SJSA1 (cell line): Measurements from ENCODE around the gene MAT2A. TPM values are rescaled to one million over a fixed set of nuclear protein-coding genes. Genes with fewer than 3 reads are reported as not detected.
A peak's percentile ranks its signal among the peaks of the same experiment; 100 is the strongest.
"Not testable (repeated sequence)": the region's sequence is repeated elsewhere in the genome, so short reads cannot be mapped to it uniquely, and the experiment has no call there.

Experiments used
- DNase-seq, 2 experiments: peaks; one replicate each; pipeline ENCODE4 v3.0.0-alpha.2; 2015 to 2020; ENCODE audit warnings: low spot score in 2 of 2, low read depth in 1 of 2
- H3K27ac ChIP-seq: fragments of 250-450 bp; sonication (Bioruptor Pico); 2 replicates; pipeline ENCODE4 v1.5.1; 2020; ENCODE audit warnings: mild to moderate bottlenecking, moderate library complexity
- H3K27me3 ChIP-seq: fragments of 250-450 bp; sonication (Bioruptor Pico); replicated peaks from 2 replicates; pipeline ENCODE4 v1.5.1; 2020; ENCODE audit warnings: mild to moderate bottlenecking, moderate library complexity
- H3K36me3 ChIP-seq: fragments of 250-450 bp; sonication (Bioruptor Pico); 2 replicates; pipeline ENCODE4 v1.5.1; 2020; ENCODE audit warnings: mild to moderate bottlenecking
- H3K4me1 ChIP-seq: fragments of 250-450 bp; sonication (Bioruptor Pico); replicated peaks from 2 replicates; pipeline ENCODE4 v1.6.1; 2021; ENCODE audit warnings: mild to moderate bottlenecking
- H3K4me3 ChIP-seq: fragments of 250-450 bp; sonication (Bioruptor Pico); 2 replicates; pipeline ENCODE4 v1.5.1; 2020; ENCODE audit warnings: mild to moderate bottlenecking
- H3K9me3 ChIP-seq: fragments of 250-450 bp; sonication (Bioruptor Pico); replicated peaks from 2 replicates; pipeline ENCODE4 v1.5.1; 2020; ENCODE audit warnings: mild to moderate bottlenecking
- total RNA-seq: library from RNA; depleted of rRNA; stranded (reverse); fragments of >200 nt; shearing (Covaris generic); gene quantifications from 2 replicates; pipeline ENCODE4 v1.2.3, GENCODE V29; 2014

Gene MAT2A
- total RNA-seq, 1 experiment from 2014 or later, result 84.2 TPM

- H3K9me3 ChIP-seq, result peaks cover 3% of the 10 kb centered on the region; the same call in 1 of the 2 replicates
- peaks cover 97% of the 10 kb centered on the region for H3K36me3 ChIP-seq
- H3K27me3 ChIP-seq, result peaks cover 4% of the 10 kb centered on the region; the same call in 1 of the 2 replicates
- peaks cover 10% of the 10 kb centered on the region for H3K4me1 ChIP-seq
- peak in 1 of 2 experiments; percentile 20 for DNase-seq
- peak overlapping the region; percentile 14; the same call in 1 of the 2 replicates for H3K27ac ChIP-seq
- no peak overlapping the region for H3K4me3 ChIP-seq
Observed at GRCh38 chr2:85547089-85547858, 8.3 kb downstream of the MAT2A start.

- peak in 1 of 2 experiments; percentile 11 for DNase-seq
- Histone ChIP-seq H3K27me3 (peaks cover 4% of the 10 kb centered on the region; the same call in 1 of the 2 replicates), H3K27ac (no peak overlapping the region), H3K36me3 (peaks cover 97% of the 10 kb centered on the region), H3K9me3 (peaks cover 3% of the 10 kb centered on the region; the same call in 1 of the 2 replicates), H3K4me1 (peaks cover 10% of the 10 kb centered on the region), H3K4me3 (no peak overlapping the region)
Observed at GRCh38 chr2:85547859-85548607, 9.1 kb downstream of the MAT2A start.

- Histone ChIP-seq H3K9me3 (peaks cover 3% of the 10 kb centered on the region; the same call in 1 of the 2 replicates), H3K36me3 (peaks cover 94% of the 10 kb centered on the region)
- no peak for DNase-seq
Observed at GRCh38 chr2:85548608-85548900, 9.6 kb downstream of the MAT2A start.

GRCh38 chr2:85549095-85549494 lies 10.1 kb downstream of the MAT2A start:
- peaks cover 3% of the 10 kb centered on the region; the same call in 1 of the 2 replicates for H3K9me3 ChIP-seq
- no peak overlapping the region for H3K27ac ChIP-seq
- peaks cover 10% of the 10 kb centered on the region for H3K4me1 ChIP-seq
- H3K36me3 ChIP-seq, result peaks cover 93% of the 10 kb centered on the region
- no peak for DNase-seq
- H3K4me3 ChIP-seq, result no peak overlapping the region
- peaks cover 4% of the 10 kb centered on the region; the same call in 1 of the 2 replicates for H3K27me3 ChIP-seq

More at GRCh38 chr2:85548608-85548900, 9.6 kb downstream of the MAT2A start:
- H3K27ac ChIP-seq, result no peak overlapping the region
- H3K4me1 ChIP-seq, result peaks cover 10% of the 10 kb centered on the region
- H3K27me3 ChIP-seq, result peaks cover 4% of the 10 kb centered on the region; the same call in 1 of the 2 replicates
- no peak overlapping the region for H3K4me3 ChIP-seq

GRCh38 chr2:85549826-85550225 lies 10.9 kb downstream of the MAT2A start:
- Histone ChIP-seq H3K4me1 (peaks cover 10% of the 10 kb centered on the region), H3K36me3 (peaks cover 93% of the 10 kb centered on the region), H3K27me3 (peaks cover 4% of the 10 kb centered on the region; the same call in 1 of the 2 replicates), H3K9me3 (peaks cover 3% of the 10 kb centered on the region; the same call in 1 of the 2 replicates), H3K27ac (peak overlapping the region; percentile 8; the same call in 1 of the 2 replicates), H3K4me3 (no peak overlapping the region)
- DNase-seq, result peak; percentile 12 to 49

GRCh38 chr2:85550486-85550885 lies 11.5 kb downstream of the MAT2A start:
- DNase-seq, result no peak
- Histone ChIP-seq H3K36me3 (peaks cover 93% of the 10 kb centered on the region), H3K27me3 (peaks cover 4% of the 10 kb centered on the region; the same call in 1 of the 2 replicates), H3K4me3 (no peak overlapping the region), H3K9me3 (peaks cover 3% of the 10 kb centered on the region; the same call in 1 of the 2 replicates), H3K4me1 (peaks cover 10% of the 10 kb centered on the region), H3K27ac (peak overlapping the region; percentile 8; the same call in 1 of the 2 replicates)

GRCh38 chr2:85551698-85552678 lies 13.0 kb downstream of the MAT2A start:
- Histone ChIP-seq H3K4me3 (no peak overlapping the region), H3K9me3 (peaks cover 2% of the 10 kb centered on the region; the same call in 1 of the 2 replicates), H3K27ac (no peak overlapping the region), H3K4me1 (peaks cover 10% of the 10 kb centered on the region), H3K27me3 (peaks cover 4% of the 10 kb centered on the region; the same call in 1 of the 2 replicates), H3K36me3 (peaks cover 91% of the 10 kb centered on the region)
- DNase-seq, result peak; percentile 75 to 82

GRCh38 chr2:85553184-85553583 lies 14.2 kb downstream of the MAT2A start:
- H3K4me3 ChIP-seq, result no peak overlapping the region
- no peaks in the 10 kb centered on the region; the same call in 1 of the 2 replicates for H3K9me3 ChIP-seq
- no peaks in the 10 kb centered on the region for H3K27me3 ChIP-seq
- DNase-seq, result no peak
- H3K4me1 ChIP-seq, result peaks cover 10% of the 10 kb centered on the region
- peaks cover 88% of the 10 kb centered on the region for H3K36me3 ChIP-seq
- no peak overlapping the region for H3K27ac ChIP-seq

GRCh38 chr2:85554980-85555612 lies 16.1 kb downstream of the MAT2A start:
- Histone ChIP-seq H3K36me3 (peaks cover 83% of the 10 kb centered on the region), H3K9me3 (no peaks in the 10 kb centered on the region), H3K4me3 (no peak overlapping the region), H3K27me3 (no peaks in the 10 kb centered on the region), H3K4me1 (peaks cover 4% of the 10 kb centered on the region; the same call in 1 of the 2 replicates), H3K27ac (no peak overlapping the region)
- DNase-seq, result no peak

- peaks cover 65% of the 10 kb centered on the region for H3K36me3 ChIP-seq
- no peaks in the 10 kb centered on the region for H3K27me3 ChIP-seq
- H3K4me3 ChIP-seq, result no peak overlapping the region
- peaks cover 7% of the 10 kb centered on the region; the same call in 1 of the 2 replicates for H3K4me1 ChIP-seq
- H3K9me3 ChIP-seq, result no peaks in the 10 kb centered on the region
- DNase-seq, result no peak
- no peak overlapping the region for H3K27ac ChIP-seq
Observed at GRCh38 chr2:85557130-85557529, 18.2 kb downstream of the MAT2A start.

GRCh38 chr2:85558160-85558559 lies 19.2 kb downstream of the MAT2A start:
- Histone ChIP-seq H3K27ac (no peak overlapping the region), H3K27me3 (no peaks in the 10 kb centered on the region), H3K4me1 (peaks cover 7% of the 10 kb centered on the region; the same call in 1 of the 2 replicates), H3K4me3 (no peak overlapping the region), H3K36me3 (peaks cover 55% of the 10 kb centered on the region), H3K9me3 (no peaks in the 10 kb centered on the region)
- no peak for DNase-seq

GRCh38 chr2:85560403-85560726 lies 21.4 kb downstream of the MAT2A start:
- not testable (repeated sequence) for H3K9me3 ChIP-seq, H3K27ac ChIP-seq, H3K4me1 ChIP-seq, H3K27me3 ChIP-seq, DNase-seq
- H3K4me3 ChIP-seq, result peak overlapping the region; percentile 59
- peaks cover 37% of the 10 kb centered on the region for H3K36me3 ChIP-seq
